Stimulated activated CD8-positive, alpha-beta memory T cell treated with anti-CD3 and anti-CD28 coated beads, Interleukin-12 subunit alpha, Interleukin-12 subunit beta, amount 100 ng/mL, for 24 hours (primary cell): ENCODE data around the gene CGB5.
"Not testable (repeated sequence)": the region's sequence is repeated elsewhere in the genome, so short reads cannot be mapped to it uniquely, and the experiment has no call there.

Source experiments
- DNase-seq: peaks from one replicate; pipeline ENCODE4 v3.0.0-alpha.2; 2020; ENCODE audit errors: extremely low read depth

The CGB5 gene

GRCh38 chr19:49020931-49021895 lies 22.4 kb upstream of the CGB5 start:
- no peak for DNase-seq

- DNase-seq, result no peak
Observed at GRCh38 chr19:49022116-49022515, 21.5 kb upstream of the CGB5 start.

GRCh38 chr19:49024233-49024632 lies 19.4 kb upstream of the CGB5 start, which contains the start of gene CGB3:
CGB3 (minus strand) TSS chr19:49024333; CDS start chr19:49023971, 362 bp downstream.
- DNase-seq, result not testable (repeated sequence)

- DNase-seq, result not testable (repeated sequence)
Observed at GRCh38 chr19:49025088-49025487, 18.6 kb upstream of the CGB5 start.

- not testable (repeated sequence) for DNase-seq
Observed at GRCh38 chr19:49025599-49025998, 18.0 kb upstream of the CGB5 start.

GRCh38 chr19:49028686-49029085 lies 15.0 kb upstream of the CGB5 start:
- not testable (repeated sequence) for DNase-seq

GRCh38 chr19:49029749-49030148 lies 13.9 kb upstream of the CGB5 start:
- DNase-seq, result not testable (repeated sequence)

- not testable (repeated sequence) for DNase-seq
Observed at GRCh38 chr19:49030323-49030722, 13.3 kb upstream of the CGB5 start.

GRCh38 chr19:49031642-49032301 lies 11.9 kb upstream of the CGB5 start, which contains the start of gene CGB2:
CGB2 (plus strand) TSS chr19:49031890; CDS start chr19:49032096, 206 bp downstream.
- DNase-seq, result not testable (repeated sequence)

GRCh38 chr19:49036815-49037214 lies 6.8 kb upstream of the CGB5 start, which contains the start of gene CGB1:
CGB1 (minus strand) TSS chr19:49036895; CDS start chr19:49036711, 184 bp downstream.
- not testable (repeated sequence) for DNase-seq

GRCh38 chr19:49038111-49038510 lies 5.5 kb upstream of the CGB5 start:
- DNase-seq, result not testable (repeated sequence)

GRCh38 chr19:49038557-49039276 lies 4.9 kb upstream of the CGB5 start:
- DNase-seq, result not testable (repeated sequence)

- not testable (repeated sequence) for DNase-seq
Observed at GRCh38 chr19:49039736-49040135, 3.9 kb upstream of the CGB5 start.

- DNase-seq, result no peak
Observed at GRCh38 chr19:49042177-49042576, 1.5 kb upstream of the CGB5 start.

GRCh38 chr19:49042666-49043065 lies 982 bp upstream of the CGB5 start:
- DNase-seq, result not testable (repeated sequence)

GRCh38 chr19:49049011-49049410 lies 5.4 kb downstream of the CGB5 start, which contains the start of gene CGB8:
CGB8 (minus strand) TSS chr19:49049111; CDS start chr19:49048739, 372 bp downstream.
- not testable (repeated sequence) for DNase-seq

- not testable (repeated sequence) for DNase-seq
Observed at GRCh38 chr19:49049834-49050233, 6.2 kb downstream of the CGB5 start.

- DNase-seq, result not testable (repeated sequence)
Observed at GRCh38 chr19:49050376-49051033, 6.9 kb downstream of the CGB5 start.

- no peak for DNase-seq
Observed at GRCh38 chr19:49056101-49056901, 12.7 kb downstream of the CGB5 start.
